Activated naive CD4-positive, alpha-beta T cell treated with anti-CD3 and anti-CD28 coated beads, Interleukin-2, amount 50 U/mL, for 24 hours (primary cell): ENCODE data around the gene DAZL.

Experiments
- H3K27ac Mint-ChIP-seq: one replicate; pipeline ENCODE4 v1.8.0; 2021; ENCODE audit warnings: mild to moderate bottlenecking, mixed read lengths
- H3K27me3 Mint-ChIP-seq: one replicate; pipeline ENCODE4 v1.8.0; 2021; ENCODE audit warnings: mixed read lengths
- H3K36me3 Mint-ChIP-seq: one replicate; pipeline ENCODE4 v1.8.0; 2021; ENCODE audit warnings: mixed read lengths
- H3K4me1 Mint-ChIP-seq: one replicate; pipeline ENCODE4 v1.8.0; 2021; ENCODE audit warnings: mixed read lengths
- H3K4me3 Mint-ChIP-seq: one replicate; pipeline ENCODE4 v1.8.0; 2021; ENCODE audit warnings: mild to moderate bottlenecking, mixed read lengths
- H3K9me3 Mint-ChIP-seq: one replicate; pipeline ENCODE4 v1.8.0; 2021; ENCODE audit warnings: mixed read lengths

The DAZL gene

DNA sequence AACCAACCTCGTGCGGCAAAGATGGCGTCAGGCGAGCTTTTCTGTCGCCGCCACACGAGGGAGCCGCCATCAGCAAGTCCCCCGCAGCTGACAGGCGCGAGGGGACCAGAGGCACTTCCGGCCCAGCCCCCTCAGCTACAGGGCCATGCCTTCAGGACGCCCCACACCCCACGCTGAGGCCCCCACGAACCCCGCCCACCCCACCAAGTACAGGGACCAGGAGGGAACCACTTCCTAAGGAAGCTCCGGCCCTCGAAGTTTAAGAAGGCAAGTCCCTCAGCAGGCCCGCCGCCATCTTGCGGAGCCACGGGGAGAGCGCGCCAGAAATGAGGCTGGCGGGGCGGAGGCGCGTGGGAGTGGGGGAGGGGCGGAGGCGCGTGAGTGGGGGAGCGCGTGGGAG is 790 bp downstream of the DAZL start:
- Mint-ChIP-seq H3K36me3 (no peaks in the 10 kb centered on the region), H3K9me3 (no peaks in the 10 kb centered on the region), H3K4me1 (peaks cover 7% of the 10 kb centered on the region), H3K27me3 (no peaks in the 10 kb centered on the region), H3K27ac (no peak overlapping the region), H3K4me3 (no peak overlapping the region)

DNA sequence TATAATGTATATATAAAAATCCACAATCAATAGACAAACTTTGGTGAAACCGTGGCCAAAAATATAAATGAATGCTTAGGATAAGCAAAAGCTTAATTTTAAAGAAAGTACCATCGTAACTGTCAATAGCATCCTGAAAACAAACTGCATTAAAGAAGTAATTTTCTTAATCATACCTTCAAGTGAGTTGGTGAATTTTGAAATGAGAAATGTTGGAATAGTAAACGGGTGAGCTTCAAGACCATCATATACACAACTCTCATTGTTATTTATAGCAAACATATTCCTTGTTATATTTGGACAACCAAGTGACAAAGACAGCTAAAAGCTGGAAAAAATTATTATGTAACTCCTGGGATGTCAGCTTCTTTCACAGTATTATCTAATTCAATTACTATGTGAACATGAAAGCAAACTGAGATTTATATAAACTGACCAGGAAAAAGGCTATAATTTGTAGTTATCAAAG is 3.7 kb downstream of the DAZL start:
- peaks cover 18% of the 10 kb centered on the region for H3K4me1 Mint-ChIP-seq
- H3K4me3 Mint-ChIP-seq: no peak overlapping the region
- H3K27me3 Mint-ChIP-seq: no peaks in the 10 kb centered on the region
- H3K9me3 Mint-ChIP-seq: no peaks in the 10 kb centered on the region
- no peaks in the 10 kb centered on the region for H3K36me3 Mint-ChIP-seq
- H3K27ac Mint-ChIP-seq: no peak overlapping the region

DNA sequence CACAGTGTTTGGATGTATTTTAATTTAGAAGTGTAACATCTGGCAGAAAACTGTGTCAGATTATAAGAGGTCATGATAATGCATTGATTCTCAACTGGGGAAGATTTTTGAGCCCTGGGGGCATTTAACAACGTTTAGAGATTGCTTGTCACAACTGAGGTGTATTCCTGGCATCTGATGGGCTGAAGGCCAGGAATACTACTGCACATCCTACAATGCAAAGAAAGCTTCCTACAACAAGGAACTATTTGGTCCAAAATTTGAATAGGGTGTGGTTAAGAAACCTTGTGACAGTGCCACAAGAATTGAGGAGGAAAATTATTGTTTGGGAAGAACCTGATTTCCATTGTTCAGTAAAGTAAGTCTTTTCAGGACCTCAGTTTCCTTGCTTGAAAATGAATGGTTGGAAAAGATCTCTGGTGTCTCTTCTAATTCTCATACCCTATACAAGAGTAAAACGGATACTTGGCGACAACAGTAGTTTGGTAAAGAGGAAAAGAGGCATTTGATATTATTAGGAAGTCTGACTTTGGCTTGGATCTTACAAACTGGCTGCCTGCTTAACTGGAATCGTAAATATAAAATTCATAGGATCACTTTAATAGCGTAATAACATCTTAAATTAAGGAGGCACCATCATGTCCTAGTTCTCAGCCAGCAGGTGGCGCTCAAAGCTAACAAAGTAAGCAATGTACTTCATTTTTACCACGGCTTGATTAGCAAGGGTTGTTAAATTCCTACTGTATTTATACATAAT is 4.3 kb downstream of the DAZL start:
- no peak overlapping the region for H3K27ac Mint-ChIP-seq
- H3K27me3 Mint-ChIP-seq: no peaks in the 10 kb centered on the region
- no peaks in the 10 kb centered on the region for H3K36me3 Mint-ChIP-seq

GRCh38 chr3:16599694-16600093 is 5.5 kb downstream of the DAZL start:
- Mint-ChIP-seq H3K27ac (no peak overlapping the region), H3K36me3 (no peaks in the 10 kb centered on the region), H3K4me3 (no peak overlapping the region)

More for the DNA sequence above, 4.3 kb downstream of the DAZL start:
- Mint-ChIP-seq H3K9me3 (no peaks in the 10 kb centered on the region), H3K4me3 (no peak overlapping the region), H3K4me1 (peaks cover 25% of the 10 kb centered on the region)

GRCh38 chr3:16596352-16597032 is 8.7 kb downstream of the DAZL start:
- Mint-ChIP-seq H3K27me3 (no peaks in the 10 kb centered on the region), H3K4me3 (no peak overlapping the region), H3K36me3 (no peaks in the 10 kb centered on the region), H3K4me1 (peaks cover 29% of the 10 kb centered on the region), H3K9me3 (no peaks in the 10 kb centered on the region), H3K27ac (peak overlapping the region; percentile 82)

More at GRCh38 chr3:16599694-16600093, 5.5 kb downstream of the DAZL start:
- Mint-ChIP-seq H3K9me3 (no peaks in the 10 kb centered on the region), H3K27me3 (no peaks in the 10 kb centered on the region), H3K4me1 (peaks cover 29% of the 10 kb centered on the region)

DNA sequence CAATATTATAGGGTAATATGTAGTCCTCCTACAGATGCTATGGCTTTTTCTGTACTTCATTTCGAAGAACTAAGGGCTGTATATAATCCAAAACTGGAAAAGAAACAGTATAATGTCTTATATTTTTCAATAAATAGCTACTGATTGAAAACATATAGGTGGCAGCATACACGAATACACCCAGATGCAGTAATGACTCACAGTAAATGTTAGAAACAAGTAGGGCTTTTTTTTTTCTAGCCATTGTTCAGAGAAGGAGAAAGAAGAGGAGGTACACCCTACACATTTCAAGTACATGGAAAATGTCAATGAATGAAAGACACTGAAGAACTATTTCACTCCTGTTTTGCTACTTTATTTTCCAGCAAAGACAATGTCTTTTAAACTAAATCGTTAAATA is 9.4 kb downstream of the DAZL start:
- Mint-ChIP-seq H3K4me1 (peaks cover 26% of the 10 kb centered on the region), H3K27ac (peak overlapping the region; percentile 82), H3K27me3 (no peaks in the 10 kb centered on the region), H3K9me3 (no peaks in the 10 kb centered on the region), H3K4me3 (peak overlapping the region; percentile 6), H3K36me3 (no peaks in the 10 kb centered on the region)

- Mint-ChIP-seq H3K36me3 (no peaks in the 10 kb centered on the region), H3K27me3 (no peaks in the 10 kb centered on the region), H3K27ac (no peak overlapping the region), H3K9me3 (no peaks in the 10 kb centered on the region), H3K4me1 (no peaks in the 10 kb centered on the region), H3K4me3 (no peak overlapping the region)
Measured at GRCh38 chr3:16589867-16590624, 15.2 kb downstream of the DAZL start.

- Mint-ChIP-seq H3K9me3 (no peaks in the 10 kb centered on the region), H3K27me3 (no peaks in the 10 kb centered on the region), H3K4me1 (no peaks in the 10 kb centered on the region), H3K36me3 (no peaks in the 10 kb centered on the region), H3K4me3 (no peak overlapping the region), H3K27ac (no peak overlapping the region)
Measured at GRCh38 chr3:16589120-16589519, 16.1 kb downstream of the DAZL start.

DNA sequence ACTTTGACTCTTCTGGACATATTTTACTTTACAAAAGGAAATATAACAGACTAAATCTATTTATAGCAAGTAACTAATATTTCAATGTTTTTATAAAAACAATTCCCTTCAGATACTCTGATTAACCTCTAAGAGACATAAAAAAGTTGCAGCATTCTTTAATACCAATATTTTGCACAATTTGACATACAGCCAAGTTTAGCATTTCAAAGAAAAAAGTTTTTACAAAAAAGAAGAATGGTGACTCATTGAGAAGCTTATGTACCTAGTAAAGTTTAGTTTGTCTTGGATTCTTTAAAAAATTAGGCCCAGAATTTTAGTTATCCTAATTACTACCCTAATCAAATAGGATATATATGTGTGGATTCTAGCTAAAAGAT is 17.6 kb downstream of the DAZL start:
- H3K4me3 Mint-ChIP-seq: no peak overlapping the region
- H3K36me3 Mint-ChIP-seq: no peaks in the 10 kb centered on the region
- no peaks in the 10 kb centered on the region for H3K4me1 Mint-ChIP-seq
- no peak overlapping the region for H3K27ac Mint-ChIP-seq
- H3K9me3 Mint-ChIP-seq: no peaks in the 10 kb centered on the region
- H3K27me3 Mint-ChIP-seq: no peaks in the 10 kb centered on the region

DNA sequence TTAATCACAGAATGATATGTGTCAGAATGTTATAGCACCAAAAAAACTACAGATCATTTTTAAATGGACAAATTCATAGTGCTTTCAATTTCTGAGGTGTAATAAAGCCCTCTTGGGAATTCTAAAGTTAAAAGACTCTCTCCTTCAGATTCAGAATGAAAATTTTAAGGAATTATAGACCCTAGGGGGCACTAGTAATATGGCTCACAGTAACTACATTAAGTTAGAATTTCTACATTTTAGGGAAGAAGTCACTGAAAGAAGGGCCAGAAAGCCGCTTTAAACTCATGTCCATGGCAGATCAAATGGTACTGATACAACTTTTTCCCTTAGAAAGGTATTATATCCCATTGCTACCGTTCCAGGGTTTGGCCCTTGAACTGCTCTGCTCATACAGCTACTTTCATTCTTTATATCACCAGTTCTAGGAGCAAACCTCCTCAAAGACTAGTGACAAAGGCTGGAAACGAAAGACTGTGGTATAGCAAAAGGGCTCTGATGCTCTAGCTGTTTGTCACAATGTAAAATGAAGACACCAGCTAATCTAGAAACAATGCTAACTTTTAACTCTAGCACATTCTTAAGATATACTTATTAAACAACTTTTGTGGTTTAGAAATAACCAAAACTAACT is 18.1 kb downstream of the DAZL start:
- no peaks in the 10 kb centered on the region for H3K36me3 Mint-ChIP-seq
- H3K27me3 Mint-ChIP-seq: no peaks in the 10 kb centered on the region
- no peak overlapping the region for H3K4me3 Mint-ChIP-seq
- H3K9me3 Mint-ChIP-seq: no peaks in the 10 kb centered on the region
- H3K4me1 Mint-ChIP-seq: no peaks in the 10 kb centered on the region
- H3K27ac Mint-ChIP-seq: no peak overlapping the region

GRCh38 chr3:16584880-16585279 is 20.3 kb downstream of the DAZL start:
- Mint-ChIP-seq H3K27me3 (no peaks in the 10 kb centered on the region), H3K4me1 (no peaks in the 10 kb centered on the region), H3K4me3 (no peak overlapping the region)

DNA sequence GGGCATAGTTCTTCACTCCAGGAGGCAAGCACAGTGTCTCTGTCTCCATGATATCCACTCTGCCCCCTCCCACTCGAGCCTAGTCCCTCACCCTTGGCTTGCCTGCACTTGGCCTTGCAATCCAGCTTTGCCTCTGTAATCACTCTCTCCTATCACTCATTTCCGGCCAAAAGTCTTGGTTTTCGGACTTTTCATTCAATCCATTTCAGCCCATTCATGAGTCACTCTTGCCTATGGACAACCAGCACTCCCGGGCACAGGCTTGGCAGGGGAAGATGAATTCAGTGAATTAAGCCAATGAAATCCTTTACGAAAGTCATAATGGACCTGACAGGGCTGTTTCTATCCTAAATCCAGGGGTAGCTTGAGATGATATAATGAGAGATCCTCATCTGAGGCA is 21.7 kb downstream of the DAZL start:
- no peaks in the 10 kb centered on the region for H3K27me3 Mint-ChIP-seq
- no peaks in the 10 kb centered on the region for H3K4me1 Mint-ChIP-seq
- H3K4me3 Mint-ChIP-seq: no peak overlapping the region
- no peaks in the 10 kb centered on the region for H3K36me3 Mint-ChIP-seq
- H3K27ac Mint-ChIP-seq: no peak overlapping the region
- no peaks in the 10 kb centered on the region for H3K9me3 Mint-ChIP-seq

More at GRCh38 chr3:16584880-16585279, 20.3 kb downstream of the DAZL start:
- Mint-ChIP-seq H3K36me3 (no peaks in the 10 kb centered on the region), H3K27ac (no peak overlapping the region), H3K9me3 (no peaks in the 10 kb centered on the region)

- Mint-ChIP-seq H3K4me1 (no peaks in the 10 kb centered on the region), H3K36me3 (no peaks in the 10 kb centered on the region), H3K27ac (no peak overlapping the region), H3K9me3 (no peaks in the 10 kb centered on the region), H3K4me3 (no peak overlapping the region), H3K27me3 (no peaks in the 10 kb centered on the region)
Measured at GRCh38 chr3:16570113-16570512, 35.1 kb downstream of the DAZL start.

GRCh38 chr3:16568532-16568931 is 36.7 kb downstream of the DAZL start:
- no peak overlapping the region for H3K4me3 Mint-ChIP-seq
- H3K4me1 Mint-ChIP-seq: no peaks in the 10 kb centered on the region
- H3K27me3 Mint-ChIP-seq: no peaks in the 10 kb centered on the region
- no peaks in the 10 kb centered on the region for H3K9me3 Mint-ChIP-seq
- no peaks in the 10 kb centered on the region for H3K36me3 Mint-ChIP-seq
- no peak overlapping the region for H3K27ac Mint-ChIP-seq

DNA sequence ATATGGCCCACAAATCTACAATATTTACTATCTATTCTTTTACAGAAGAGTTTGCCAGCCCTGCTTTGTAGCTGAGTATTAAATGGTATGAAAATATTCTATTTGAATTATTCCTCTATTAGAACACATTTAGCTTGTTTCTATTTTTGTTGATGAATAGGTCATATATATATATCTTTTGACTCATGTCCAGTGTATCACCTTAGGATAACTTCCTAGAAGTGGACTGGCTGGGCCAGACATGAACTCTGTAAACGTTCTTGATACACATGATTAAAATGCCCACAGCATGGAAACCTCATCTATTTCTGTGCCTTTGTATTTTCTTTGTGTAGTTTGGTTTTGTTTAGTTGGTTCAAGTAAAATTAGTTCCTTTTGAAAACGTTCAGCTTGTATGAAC is 37.1 kb downstream of the DAZL start:
- no peak overlapping the region for H3K4me3 Mint-ChIP-seq
- no peaks in the 10 kb centered on the region for H3K4me1 Mint-ChIP-seq
- H3K27me3 Mint-ChIP-seq: no peaks in the 10 kb centered on the region
- H3K9me3 Mint-ChIP-seq: no peaks in the 10 kb centered on the region
- H3K27ac Mint-ChIP-seq: no peak overlapping the region
- no peaks in the 10 kb centered on the region for H3K36me3 Mint-ChIP-seq
